ENCODE results near the gene CENPO. TPM values are rescaled to one million over a fixed set of nuclear protein-coding genes. Genes with fewer than 3 reads are reported as not detected.
"Not testable (repeated sequence)": the region's sequence is repeated elsewhere in the genome, so short reads cannot be mapped to it uniquely, and the experiment has no call there.

CENPO gene
- total RNA-seq, 1 experiment from 2014 or later = 19.7 TPM

DNA sequence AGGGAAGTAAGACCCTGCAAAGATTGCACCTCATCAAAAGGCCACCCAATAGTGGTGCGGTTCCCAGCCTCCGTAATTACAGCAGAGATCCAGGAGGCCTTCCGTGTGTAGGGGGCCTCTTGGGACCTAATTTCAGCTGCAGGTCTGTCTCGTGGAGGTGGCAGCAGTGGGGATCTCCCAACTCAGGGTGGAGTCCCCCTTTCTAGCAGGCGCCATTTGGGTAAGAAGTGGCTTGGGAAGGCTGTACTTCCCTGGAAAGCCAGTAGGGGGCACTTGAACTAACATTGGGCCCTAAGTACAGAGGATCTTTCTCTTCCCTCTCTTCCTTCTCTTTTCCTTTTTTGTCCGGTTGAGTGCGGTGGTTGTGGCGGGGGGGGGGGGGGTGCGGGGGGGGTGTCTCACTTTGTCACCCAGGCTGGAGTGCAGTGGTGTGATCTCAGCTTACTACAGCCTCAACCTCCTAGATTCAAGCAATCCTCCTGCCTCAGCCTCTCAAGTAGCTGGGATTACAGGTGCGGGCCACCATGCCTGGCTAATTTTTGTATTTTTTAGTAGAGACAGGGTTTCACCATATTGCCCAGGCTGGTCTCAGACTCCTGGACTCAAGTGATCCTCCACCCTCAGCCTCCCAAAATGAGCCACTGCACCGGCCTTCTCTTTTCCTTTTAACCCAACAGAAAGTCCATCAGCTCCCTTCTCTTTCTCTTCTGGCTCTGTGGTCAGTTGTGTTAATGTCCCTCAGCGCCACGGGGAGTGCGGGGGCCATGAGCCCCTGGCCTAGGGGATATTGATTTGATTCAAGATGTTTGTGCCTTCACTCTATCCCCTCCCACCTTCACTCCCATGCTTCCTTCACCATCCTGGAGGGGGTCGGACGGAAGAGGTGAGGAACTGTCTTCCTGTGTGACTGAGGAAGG, 32.0 kb downstream of the CENPO start:
- DNase-seq (ENCODE audit: low spot score) = no peak

DNA sequence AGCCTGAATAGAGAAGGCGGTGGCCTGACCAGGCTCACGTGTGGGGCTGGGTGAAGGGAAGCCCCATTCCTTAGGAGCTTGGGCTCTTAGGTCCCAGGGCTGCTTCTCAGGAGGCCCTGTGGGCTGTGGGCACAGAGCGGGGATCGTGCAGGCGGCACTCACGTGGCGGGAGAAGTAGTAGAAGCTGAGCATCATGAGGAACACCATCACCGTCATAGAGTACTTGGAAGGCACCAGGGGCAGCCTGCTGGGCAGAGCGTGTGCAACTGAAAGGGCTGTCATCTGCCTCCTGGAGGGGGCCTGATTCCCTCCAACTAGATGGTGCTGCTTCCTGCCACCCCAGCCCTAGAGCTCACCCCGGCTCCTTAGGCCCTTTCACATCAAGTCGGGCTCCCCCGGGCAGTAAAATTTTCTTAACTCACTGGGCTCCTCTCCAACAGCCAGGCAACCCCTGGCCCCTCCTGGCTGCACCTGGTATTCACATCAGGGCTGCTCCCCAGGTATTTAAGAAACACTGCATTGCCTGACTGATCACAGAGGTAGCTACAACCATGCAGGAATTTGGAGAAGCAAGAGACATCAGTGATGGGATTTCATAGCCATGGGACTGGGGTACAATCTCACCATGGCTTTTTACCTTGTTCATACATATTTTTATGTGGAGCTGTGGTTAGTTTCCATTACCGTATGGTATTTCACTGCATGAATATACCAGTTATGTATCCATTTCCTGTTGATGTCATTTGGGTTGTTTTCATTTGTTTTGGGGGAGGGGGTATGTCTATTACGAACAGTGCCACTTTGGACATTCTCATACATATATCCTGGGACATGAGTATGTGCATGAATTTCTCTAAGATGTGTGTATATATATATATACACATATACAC, 32.9 kb downstream of the CENPO start:
- DNase-seq (ENCODE audit: low spot score) = no peak

- no peak for DNase-seq (ENCODE audit: low spot score)
Observed at GRCh38 chr2:24826773-24827145, 33.5 kb downstream of the CENPO start.

GRCh38 chr2:24827321-24828237, 34.4 kb downstream of the CENPO start:
- peak; percentile 62 for DNase-seq (ENCODE audit: low spot score)

- DNase-seq (ENCODE audit: low spot score) = no peak
Observed at GRCh38 chr2:24828238-24828996, 35.2 kb downstream of the CENPO start.

GRCh38 chr2:24830351-24830750, 37.1 kb downstream of the CENPO start:
- DNase-seq (ENCODE audit: low spot score) = no peak

GRCh38 chr2:24830786-24831185, 37.6 kb downstream of the CENPO start:
- no peak for DNase-seq (ENCODE audit: low spot score)

- DNase-seq (ENCODE audit: low spot score) = no peak
Observed at GRCh38 chr2:24831221-24832072, 38.2 kb downstream of the CENPO start.

- DNase-seq (ENCODE audit: low spot score) = no peak
Observed at GRCh38 chr2:24832073-24832461, 38.8 kb downstream of the CENPO start.

- DNase-seq (ENCODE audit: low spot score) = no peak
Observed at GRCh38 chr2:24832521-24832920, 39.3 kb downstream of the CENPO start.

DNA sequence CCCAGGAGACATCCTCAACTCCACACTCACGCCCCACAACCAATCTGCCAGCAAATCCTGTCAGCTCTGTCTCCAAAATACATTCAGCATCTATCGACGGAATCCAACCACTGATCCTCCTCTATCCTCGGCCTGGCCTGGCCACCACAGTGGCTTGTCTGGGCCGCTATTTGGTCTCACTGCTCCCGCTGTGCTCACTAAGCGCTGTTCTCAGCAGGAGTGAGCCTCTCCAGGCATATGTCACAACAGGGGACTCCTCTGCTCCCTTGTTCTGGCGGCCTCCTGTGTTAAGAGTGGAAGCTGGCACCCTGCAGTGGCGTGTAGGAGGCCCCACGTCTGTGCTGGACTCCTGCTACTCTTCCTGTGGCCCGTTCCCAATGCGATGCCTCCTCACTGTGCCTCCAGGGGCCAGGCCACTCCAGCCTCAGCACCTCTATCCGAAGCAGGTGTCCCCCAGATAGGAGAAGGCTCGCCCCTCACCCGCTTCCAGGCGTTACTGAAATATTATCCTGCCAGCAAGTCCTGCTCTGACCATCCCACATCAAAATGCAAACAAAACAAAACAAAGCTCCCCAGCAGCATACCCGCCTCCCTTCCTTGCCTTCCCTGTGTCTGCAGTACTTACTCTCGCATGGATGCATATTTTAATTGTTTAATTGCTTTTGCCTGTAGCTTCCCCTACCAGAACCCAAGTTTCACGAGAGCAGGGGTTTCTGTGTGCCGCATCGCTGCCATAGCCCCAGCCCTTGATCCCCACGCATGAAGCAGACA, 39.9 kb downstream of the CENPO start:
- no peak for DNase-seq (ENCODE audit: low spot score)

- no peak for DNase-seq (ENCODE audit: low spot score)
Observed at GRCh38 chr2:24833821-24834732, 40.9 kb downstream of the CENPO start.

DNA sequence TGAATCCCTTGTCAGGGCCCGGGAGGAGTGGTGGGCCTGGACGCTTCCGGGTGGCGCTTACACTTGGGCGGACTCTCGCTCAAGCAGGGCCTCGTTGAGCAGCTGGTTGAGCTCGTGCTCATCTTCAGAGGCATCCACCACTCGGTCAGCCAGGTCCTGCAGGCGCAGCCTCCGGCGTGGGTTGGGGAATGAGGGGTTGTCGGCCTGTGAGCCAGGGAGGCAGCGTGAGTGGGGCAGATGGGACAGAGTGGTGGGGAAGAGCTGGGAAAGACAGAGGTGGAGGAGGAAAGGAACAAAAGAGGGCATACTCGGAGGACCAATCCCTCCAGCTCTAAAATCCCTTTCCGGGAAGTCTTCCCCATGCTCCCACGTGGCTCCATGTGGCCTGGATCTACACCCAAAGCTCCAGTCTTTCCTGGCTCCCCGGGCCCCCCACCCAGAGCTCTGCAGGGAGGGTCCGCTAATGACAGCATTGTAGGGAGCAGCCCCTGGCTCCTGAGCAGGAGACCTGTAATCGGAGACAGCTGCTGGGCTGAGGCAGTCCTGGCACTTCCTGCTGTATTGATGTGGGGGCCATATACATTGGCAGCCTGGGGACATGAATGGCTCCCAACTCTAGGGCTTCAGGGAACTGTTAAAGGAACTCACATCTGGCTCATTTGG, 41.6 kb downstream of the CENPO start:
- DNase-seq (ENCODE audit: low spot score) = no peak

DNA sequence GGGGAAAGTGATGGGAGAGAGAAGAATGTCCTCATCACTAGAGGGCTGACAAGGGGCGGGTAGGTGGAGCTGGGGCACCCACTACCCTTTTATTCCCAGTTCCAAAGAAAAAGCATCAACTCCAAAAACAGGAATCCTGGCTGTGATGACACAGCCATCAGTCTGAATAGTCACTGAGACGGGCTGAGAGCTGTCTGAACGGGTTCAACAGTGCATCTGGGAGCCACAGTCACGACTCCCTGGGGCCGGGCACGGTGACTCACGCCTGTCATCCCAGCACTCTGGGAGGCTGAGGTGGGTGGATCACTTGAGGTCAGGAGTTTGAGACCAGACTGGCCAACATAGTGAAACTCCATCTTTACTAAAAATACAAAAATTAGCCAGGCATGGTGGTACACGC, 42.2 kb downstream of the CENPO start:
- not testable (repeated sequence) for DNase-seq (ENCODE audit: low spot score)

GRCh38 chr2:24836206-24836605, 43.0 kb downstream of the CENPO start:
- DNase-seq (ENCODE audit: low spot score) = no peak

DNA sequence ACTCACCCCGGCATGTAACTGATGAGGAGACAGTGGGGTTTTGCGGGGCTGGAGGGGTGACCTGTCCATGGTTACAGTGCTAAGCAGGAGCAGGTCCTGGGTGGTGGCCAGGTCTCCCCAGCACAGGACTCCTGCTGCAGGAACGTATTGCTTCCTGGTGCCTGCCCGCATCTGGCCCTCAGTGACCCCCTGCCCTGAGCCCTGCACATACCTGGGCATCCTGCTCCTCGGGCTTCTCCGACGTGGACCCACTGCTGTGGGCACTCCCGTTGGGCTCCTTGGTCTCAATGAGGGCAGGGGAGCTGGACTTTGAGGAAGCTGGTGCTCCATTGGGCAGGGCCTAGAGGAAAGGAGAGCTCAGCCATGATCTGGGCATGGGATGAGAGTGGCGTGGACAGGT, 43.5 kb downstream of the CENPO start:
- no peak for DNase-seq (ENCODE audit: low spot score)

DNA sequence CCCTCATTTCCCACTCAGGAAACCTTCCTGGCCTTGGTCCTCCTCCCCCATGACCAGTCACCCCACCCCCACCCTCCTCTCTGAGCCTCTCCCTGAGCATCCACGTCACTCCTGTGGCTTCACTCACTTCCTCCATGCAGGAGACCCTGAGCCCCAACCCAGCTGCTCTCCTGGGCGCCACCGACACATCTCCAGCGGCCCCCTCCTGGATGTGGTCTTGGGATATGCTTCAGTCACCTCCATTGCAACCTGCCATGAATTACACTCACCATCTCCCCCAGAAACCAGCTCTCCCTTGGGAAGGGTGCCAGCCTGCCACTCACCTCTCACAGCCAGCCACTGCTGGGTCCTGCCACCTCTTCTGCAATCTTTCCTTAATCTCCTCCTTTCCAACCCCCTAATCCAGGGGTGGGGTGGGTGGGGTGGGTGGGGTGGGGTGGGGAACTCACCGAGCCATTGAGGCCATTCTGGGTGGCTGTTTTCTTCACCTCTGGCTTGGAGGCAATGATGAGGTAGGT, 44.8 kb downstream of the CENPO start:
- DNase-seq (ENCODE audit: low spot score) = no peak

Data from H4 (cell line).